Omental fat pad (tissue), 4 donors: ENCODE results near the gene CABLES1. TPM values are rescaled to one million over a fixed set of nuclear protein-coding genes. Genes with fewer than 3 reads are reported as not detected.
"Not testable (repeated sequence)": the region's sequence is repeated elsewhere in the genome, so short reads cannot be mapped to it uniquely, and the experiment has no call there.

Experiments used
- ATAC-seq: fragments of 150-250 bp; one replicate; pipeline ENCODE4 v1.9.1; 2016; ENCODE audit warnings: mild to moderate bottlenecking, moderate library complexity; ENCODE audit not compliant: low FRiP score
- DNase-seq: peaks from one replicate; pipeline ENCODE4 v3.0.0-alpha.2; 2019; ENCODE audit warnings: low spot score
- CTCF ChIP-seq, 3 donors: fragments of 450-650 bp; IDR thresholded peaks; one replicate each; pipeline ENCODE4 v1.5.1; 2016 to 2017; ENCODE audit warnings: antibody characterized with exemption in 3 of 3, mild to moderate bottlenecking in 3 of 3, moderate library complexity in 2 of 3
- total RNA-seq, 4 donors: library from RNA; depleted of rRNA; stranded (reverse); fragments of >200 nt; gene quantifications; one replicate each; pipeline ENCODE4 v1.1.0, GENCODE V29; 2016

Gene CABLES1
- total RNA-seq, 4 donors from 2014 or later, result 24.4 to 95.9 (median 30.4) TPM

GRCh38 chr18:23237524-23238151 lies 102.4 kb downstream of the CABLES1 start:
- no peak for TF ChIP-seq CTCF (IDR thresholded peaks at IDR 0.05)
- DNase-seq (no peak), ATAC-seq (peak; percentile 63)

GRCh38 chr18:23238152-23238531 lies 102.9 kb downstream of the CABLES1 start:
- TF ChIP-seq CTCF (IDR thresholded peaks at IDR 0.05), result no peak
- DNase-seq (no peak), ATAC-seq (peak; percentile 42)

GRCh38 chr18:23238651-23239349 lies 103.5 kb downstream of the CABLES1 start:
- DNase-seq (no peak), ATAC-seq (peak; percentile 15)
- TF ChIP-seq CTCF (IDR thresholded peaks at IDR 0.05), result no peak

GRCh38 chr18:23239350-23239692 lies 104.0 kb downstream of the CABLES1 start:
- DNase-seq, result no peak
- no peak for ATAC-seq
- TF ChIP-seq CTCF (IDR thresholded peaks at IDR 0.05), result no peak

- no peak for ATAC-seq
- no peak for TF ChIP-seq CTCF (IDR thresholded peaks at IDR 0.05)
- DNase-seq, result no peak
Observed at GRCh38 chr18:23239885-23240608, 104.8 kb downstream of the CABLES1 start.

- DNase-seq (no peak), ATAC-seq (no peak)
- TF ChIP-seq CTCF (IDR thresholded peaks at IDR 0.05), result no peak
Observed at GRCh38 chr18:23240609-23240930, 105.3 kb downstream of the CABLES1 start.

- not testable (repeated sequence) for ATAC-seq, DNase-seq
Observed at GRCh38 chr18:23241833-23242496, 106.7 kb downstream of the CABLES1 start.
